Erythroblast (primary cell): ENCODE results near the gene NRSN2.

Experiments used
- GATA1 ChIP-seq: IDR thresholded peaks from 2 replicates; pipeline ENCODE4 v1.6.1; 2011; ENCODE audit warnings: low read depth, mild to moderate bottlenecking, control low read depth, low read length, moderate library complexity
- POLR2A ChIP-seq: IDR thresholded peaks from 2 replicates; pipeline ENCODE4 v1.6.1; 2011; ENCODE audit warnings: mild to moderate bottlenecking, low read length

DNA sequence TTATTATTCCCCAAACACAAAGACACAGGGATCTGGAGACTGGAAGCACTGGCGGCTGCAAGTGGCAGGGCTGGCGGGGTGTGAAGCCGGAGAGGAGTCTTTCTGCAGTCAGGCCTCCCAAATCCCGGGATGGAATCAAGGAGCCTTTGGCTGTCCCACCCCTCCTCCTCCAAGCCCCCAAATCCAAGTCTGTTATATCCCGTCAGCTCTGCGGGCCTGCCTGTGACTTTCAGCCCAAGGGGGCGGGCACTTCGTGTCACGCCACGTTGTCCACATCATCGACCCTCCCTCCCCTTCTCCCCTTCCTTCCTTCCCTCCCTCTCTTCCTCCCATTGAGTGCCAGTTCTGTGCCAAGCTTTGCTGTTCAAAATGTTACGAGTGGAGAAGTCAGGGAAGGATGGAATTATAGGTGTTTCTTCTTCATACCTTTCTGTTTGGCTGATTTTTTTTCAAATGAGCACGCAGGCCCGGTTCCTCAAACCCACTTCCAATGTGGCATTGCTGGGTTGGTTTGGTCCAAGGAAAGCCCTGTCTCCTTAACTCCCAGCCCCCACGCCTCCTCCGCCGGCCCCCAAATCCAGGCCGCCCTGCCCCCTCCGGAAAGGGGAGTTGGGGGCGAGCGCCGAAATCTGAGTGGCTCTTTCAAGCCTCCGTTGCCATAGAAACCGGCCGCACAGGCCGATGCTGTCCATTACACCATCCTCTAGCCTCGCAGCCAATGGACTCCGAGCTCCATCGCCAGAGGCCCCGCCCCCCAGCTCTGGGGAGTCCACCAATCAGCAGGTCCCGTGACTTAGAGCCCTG lies 36.9 kb upstream of the NRSN2 start:
- TF ChIP-seq POLR2A (no peak), GATA1 (no peak)
